SK-N-MC (cell line): ENCODE measurements around the gene NENF.

Source experiments
- DNase-seq: peaks from one replicate; pipeline ENCODE4 v3.0.0-alpha.2; 2011; ENCODE audit warnings: low read depth, low spot score
- H3K27ac ChIP-seq: fragments of 200-600 bp; sonication (generic); 2 replicates; pipeline ENCODE4 v1.5.1; 2016; ENCODE audit warnings: mixed run types
- H3K36me3 ChIP-seq: fragments of 200-600 bp; sonication (generic); 2 replicates; pipeline ENCODE4 v1.6.1; 2017; ENCODE audit warnings: antibody characterized with exemption, low read length, mixed read lengths; ENCODE audit not compliant: insufficient read depth
- H3K4me3 ChIP-seq: fragments of 200-600 bp; sonication (generic); 2 replicates; pipeline ENCODE4 v1.5.1; 2016
- H3K9ac ChIP-seq: fragments of 200-600 bp; sonication (generic); 2 replicates; pipeline ENCODE4 v1.8.0; 2017; ENCODE audit warnings: mixed run types, mixed read lengths; ENCODE audit not compliant: insufficient read length
- H3K9me3 ChIP-seq: fragments of 200-600 bp; sonication (generic); 2 replicates; pipeline ENCODE4 v1.6.1; 2017; ENCODE audit warnings: low read depth, mild to moderate bottlenecking, antibody characterized with exemption, low read length, moderate library complexity, mixed read lengths
- EZH2 ChIP-seq: fragments of 200-600 bp; sonication (generic); IDR thresholded peaks from one replicate; pipeline ENCODE4 v1.6.1; 2017; ENCODE audit warnings: antibody characterized with exemption
- FOXP2 ChIP-seq: optimal IDR thresholded peaks from 2 replicates; pipeline ENCODE3; 2011; ENCODE audit warnings: mild to moderate bottlenecking, moderate library complexity; ENCODE audit not compliant: insufficient read depth; ENCODE audit errors: extremely low read length, control extremely low read depth
- POLR2AphosphoS5 ChIP-seq: IDR thresholded peaks from 2 replicates; pipeline ENCODE4 v1.6.1; 2012; ENCODE audit warnings: mild to moderate bottlenecking, low read depth, low read length, borderline replicate concordance

The NENF gene

GRCh38 chr1:212421165-212421564, 11.6 kb upstream of the NENF start:
- Histone ChIP-seq H3K4me3 (no peak overlapping the region), H3K9ac (no peak overlapping the region), H3K9me3 (no peaks in the 10 kb centered on the region), H3K36me3 (no peaks in the 10 kb centered on the region), H3K27ac (no peak overlapping the region)
- no peak for DNase-seq
- TF ChIP-seq EZH2 (no peak), FOXP2 (no peak), POLR2AphosphoS5 (no peak)

DNA sequence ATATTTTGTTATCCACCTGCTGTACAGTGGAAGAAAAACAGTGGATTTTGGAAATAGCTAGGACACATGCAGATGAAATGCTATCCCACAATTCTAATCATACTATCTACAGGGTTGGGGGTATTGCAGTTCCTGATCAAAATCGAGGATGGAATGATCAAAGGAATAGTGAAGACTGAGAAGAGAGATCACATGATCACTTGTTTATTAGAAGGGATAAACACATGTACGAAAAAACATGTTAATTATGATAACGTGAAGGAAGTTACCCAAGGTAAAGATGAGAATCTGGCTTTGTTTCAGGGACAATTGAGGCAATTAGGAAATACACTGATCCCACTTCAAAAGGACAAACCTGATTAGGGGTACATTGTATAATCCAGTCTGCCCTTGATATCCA, 8.8 kb upstream of the NENF start:
- Histone ChIP-seq H3K4me3 (no peak overlapping the region), H3K9ac (no peak overlapping the region), H3K9me3 (no peaks in the 10 kb centered on the region), H3K36me3 (no peaks in the 10 kb centered on the region), H3K27ac (no peak overlapping the region)
- DNase-seq, result no peak
- TF ChIP-seq FOXP2 (no peak), EZH2 (no peak), POLR2AphosphoS5 (no peak)

DNA sequence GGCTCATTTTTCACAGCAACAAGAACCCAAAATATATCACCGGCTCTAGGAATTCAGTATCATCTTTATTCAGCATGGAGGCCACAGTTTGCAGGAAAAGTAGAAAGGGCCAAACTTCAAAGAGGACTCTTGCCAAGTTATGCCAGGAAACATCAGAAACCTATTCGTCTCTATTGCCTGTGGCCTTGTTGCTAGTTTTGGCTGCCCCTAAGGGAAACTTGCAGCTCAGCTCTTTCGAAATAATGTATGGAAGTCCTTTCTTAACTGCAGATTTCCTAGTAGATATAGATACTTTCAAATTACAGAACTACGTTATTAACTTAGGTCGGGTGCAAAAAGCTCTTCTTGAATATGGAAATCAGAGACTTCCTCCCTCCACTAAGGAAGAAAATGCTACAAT, 4.2 kb upstream of the NENF start:
- no peak overlapping the region for H3K4me3 ChIP-seq
- no peak for TF ChIP-seq POLR2AphosphoS5
- no peak for TF ChIP-seq EZH2
- TF ChIP-seq FOXP2, result no peak
- H3K9me3 ChIP-seq, result no peaks in the 10 kb centered on the region
- H3K9ac ChIP-seq, result no peak overlapping the region
- DNase-seq, result peak; percentile 18
- H3K27ac ChIP-seq, result peak overlapping the region; percentile 55; the same call in 1 of the 2 replicates
- H3K36me3 ChIP-seq, result no peaks in the 10 kb centered on the region

GRCh38 chr1:212430416-212430815, 2.3 kb upstream of the NENF start:
- Histone ChIP-seq H3K27ac (no peak overlapping the region), H3K9me3 (no peaks in the 10 kb centered on the region), H3K36me3 (no peaks in the 10 kb centered on the region), H3K9ac (no peak overlapping the region), H3K4me3 (no peak overlapping the region)
- TF ChIP-seq EZH2 (no peak), POLR2AphosphoS5 (no peak), FOXP2 (no peak)
- no peak for DNase-seq

- H3K36me3 ChIP-seq, result no peaks in the 10 kb centered on the region
Observed at GRCh38 chr1:212430955-212431394, 1.7 kb upstream of the NENF start.

DNA sequence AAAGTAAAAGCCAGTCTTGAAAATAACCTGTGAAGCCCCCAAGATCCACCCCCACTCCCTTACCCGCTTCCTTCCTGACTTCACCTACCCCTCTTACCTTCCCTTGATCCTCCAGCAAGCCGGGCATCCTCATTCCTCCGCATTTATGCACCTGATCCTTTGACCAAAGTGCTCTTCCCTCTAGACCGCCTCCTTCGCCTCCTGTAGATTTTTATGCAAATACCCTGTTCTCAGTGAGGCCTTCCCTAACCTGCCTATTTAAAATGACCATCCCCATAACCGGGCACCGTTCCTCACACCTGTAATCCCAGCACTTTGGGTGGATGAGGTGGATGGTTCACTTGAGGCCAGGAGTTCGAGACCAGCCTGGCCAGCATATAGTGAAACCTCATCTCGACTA, 1.1 kb upstream of the NENF start:
- no peak for TF ChIP-seq EZH2
- TF ChIP-seq POLR2AphosphoS5, result no peak
- no peak for TF ChIP-seq FOXP2
- Histone ChIP-seq H3K4me3 (no peak overlapping the region), H3K27ac (no peak overlapping the region), H3K9me3 (no peaks in the 10 kb centered on the region), H3K9ac (no peak overlapping the region), H3K36me3 (no peaks in the 10 kb centered on the region)
- DNase-seq, result no peak

More at GRCh38 chr1:212430955-212431394, 1.7 kb upstream of the NENF start:
- no peak for DNase-seq
- Histone ChIP-seq H3K9me3 (no peaks in the 10 kb centered on the region), H3K9ac (no peak overlapping the region), H3K4me3 (no peak overlapping the region), H3K27ac (no peak overlapping the region)
- no peak for TF ChIP-seq POLR2AphosphoS5
- no peak for TF ChIP-seq FOXP2
- TF ChIP-seq EZH2, result no peak

DNA sequence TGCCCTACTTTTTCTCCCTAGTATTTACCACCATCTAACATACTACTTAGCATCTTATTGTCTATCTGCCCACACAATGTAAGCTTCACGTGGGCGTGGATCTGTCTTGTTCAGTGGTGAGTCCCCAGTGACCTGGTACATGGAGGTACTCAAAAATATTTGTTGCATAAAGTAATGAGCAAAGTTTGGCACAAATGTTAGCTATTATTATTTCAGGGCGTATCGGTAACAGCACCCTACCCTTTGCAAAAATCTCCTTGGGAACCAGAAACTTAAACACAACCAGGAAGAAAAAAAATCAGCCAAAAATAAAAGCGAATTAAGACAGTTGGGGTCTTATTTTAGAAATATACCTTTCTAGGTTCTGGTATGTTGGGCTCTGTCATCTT, 454 bp upstream of the NENF start:
- TF ChIP-seq EZH2 (no peak), FOXP2 (no peak), POLR2AphosphoS5 (no peak)
- no peak for DNase-seq
- peak overlapping the region; percentile 90 for H3K4me3 ChIP-seq
- H3K27ac ChIP-seq, result no peak overlapping the region
- no peaks in the 10 kb centered on the region for H3K9me3 ChIP-seq
- H3K36me3 ChIP-seq, result no peaks in the 10 kb centered on the region
- peak overlapping the region; percentile 85 for H3K9ac ChIP-seq

DNA sequence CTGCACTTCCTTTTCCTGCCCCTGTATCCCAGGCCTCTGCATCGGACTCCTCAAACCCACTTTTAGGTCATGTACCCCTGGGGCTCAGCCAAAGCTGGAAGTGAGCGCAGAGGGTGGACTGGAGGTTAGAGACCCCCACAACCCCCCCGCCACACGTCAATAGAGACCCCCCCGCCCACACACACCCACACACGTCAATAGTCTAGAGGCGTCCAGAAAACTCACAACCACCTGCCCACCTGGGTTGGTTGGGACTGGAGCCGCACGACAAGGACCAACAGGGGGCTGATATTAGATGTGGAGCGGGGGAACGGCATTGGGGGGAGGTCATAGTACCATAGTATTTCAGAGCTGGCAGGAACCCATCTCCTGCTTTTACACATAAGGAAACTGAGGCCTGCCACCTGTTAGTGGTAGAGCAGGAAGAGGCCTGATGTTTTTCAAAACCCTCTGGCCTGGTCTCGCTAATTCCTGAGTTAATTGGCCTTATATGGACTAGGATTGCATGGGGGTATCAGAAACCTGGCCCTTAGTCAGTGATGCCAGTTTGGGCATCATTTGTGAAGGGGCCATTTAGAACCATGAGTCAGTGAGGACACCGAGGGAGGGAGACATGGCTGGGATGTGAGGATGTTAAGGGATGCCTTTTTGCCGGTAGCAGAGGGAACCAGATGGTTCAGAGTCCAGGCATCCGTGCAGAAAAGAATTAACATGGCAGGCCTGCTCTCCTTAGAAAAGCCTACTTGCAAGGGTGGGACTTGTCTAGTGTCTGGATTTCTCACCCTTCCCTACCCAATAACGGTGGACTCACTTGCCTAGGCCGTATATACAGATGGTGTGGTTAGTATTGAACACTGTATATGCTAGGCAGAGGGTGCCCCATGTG, 1.1 kb downstream of the NENF start:
- no peak for DNase-seq
- Histone ChIP-seq H3K9me3 (no peaks in the 10 kb centered on the region), H3K9ac (peak overlapping the region; percentile 85)

More for the DNA sequence above, 1.1 kb downstream of the NENF start:
- Histone ChIP-seq H3K36me3 (no peaks in the 10 kb centered on the region), H3K27ac (no peak overlapping the region), H3K4me3 (peak overlapping the region; percentile 90)
- TF ChIP-seq FOXP2 (no peak), POLR2AphosphoS5 (no peak), EZH2 (no peak)
